H9 (cell line): ENCODE results near the gene ADGRD1. TPM values are rescaled to one million over a fixed set of nuclear protein-coding genes. Genes with fewer than 3 reads are reported as not detected.

Experiments used
- DNase-seq: peaks from one replicate; pipeline ENCODE4 v3.0.0-alpha.2; 2017
- H2AFZ ChIP-seq: one replicate; pipeline ENCODE4 v1.6.1; 2013; ENCODE audit warnings: mild to moderate bottlenecking, low read length, control low read depth, moderate library complexity
- H2AK5ac ChIP-seq: 2 replicates; pipeline ENCODE4 v1.6.1; 2013; ENCODE audit warnings: low read length, control low read depth, mixed read lengths; ENCODE audit not compliant: insufficient read length
- H2BK120ac ChIP-seq: one replicate; pipeline ENCODE4 v1.6.1; 2013; ENCODE audit warnings: low read depth, mild to moderate bottlenecking, low read length, control low read depth, inconsistent platforms; ENCODE audit not compliant: poor library complexity, severe bottlenecking
- H2BK12ac ChIP-seq: 2 replicates; pipeline ENCODE4 v1.6.1; 2013; ENCODE audit warnings: low read length, control low read depth, mixed read lengths, low read depth; ENCODE audit not compliant: insufficient read length
- H2BK15ac ChIP-seq: 2 replicates; pipeline ENCODE4 v1.6.1; 2013; ENCODE audit warnings: low read depth, low read length, control low read depth
- H2BK20ac ChIP-seq: one replicate; pipeline ENCODE4 v1.6.1; 2013; ENCODE audit warnings: low read depth, mild to moderate bottlenecking, low read length, control low read depth, inconsistent platforms; ENCODE audit not compliant: poor library complexity, severe bottlenecking
- H2BK5ac ChIP-seq: 2 replicates; pipeline ENCODE4 v1.6.1; 2013; ENCODE audit warnings: low read length, control low read depth, mixed read lengths; ENCODE audit not compliant: insufficient read length
- H3K14ac ChIP-seq: 2 replicates; pipeline ENCODE4 v1.6.1; 2013; ENCODE audit warnings: low read length, control low read depth; ENCODE audit not compliant: insufficient read depth
- H3K18ac ChIP-seq: 2 replicates; pipeline ENCODE4 v1.6.1; 2013; ENCODE audit warnings: low read depth, mild to moderate bottlenecking, mixed read lengths, low read length, control low read depth; ENCODE audit not compliant: insufficient read length
- H3K23ac ChIP-seq: 2 replicates; pipeline ENCODE4 v1.6.1; 2013; ENCODE audit warnings: low read length, control low read depth, mixed read lengths, low read depth; ENCODE audit not compliant: insufficient read length
- H3K23me2 ChIP-seq: 2 replicates; pipeline ENCODE4 v1.6.1; 2013; ENCODE audit warnings: low read depth, mild to moderate bottlenecking, mixed read lengths, low read length, control low read depth; ENCODE audit not compliant: insufficient read length, poor library complexity, severe bottlenecking
- H3K27ac ChIP-seq: 2 replicates; pipeline ENCODE4 v1.5.1; 2013; ENCODE audit warnings: low read length, control low read depth, mixed read lengths, low read depth; ENCODE audit not compliant: insufficient read length
- H3K27me3 ChIP-seq: 2 replicates; pipeline ENCODE4 v1.6.1; 2013; ENCODE audit warnings: low read length, control low read depth, inconsistent platforms; ENCODE audit not compliant: insufficient read depth
- H3K4ac ChIP-seq: 2 replicates; pipeline ENCODE4 v1.6.1; 2013; ENCODE audit warnings: low read depth, mild to moderate bottlenecking, control low read depth, inconsistent platforms, low read length, moderate library complexity
- H3K4me1 ChIP-seq: 2 replicates; pipeline ENCODE4 v1.6.1; 2013; ENCODE audit warnings: low read length, control low read depth, inconsistent platforms; ENCODE audit not compliant: insufficient read depth
- H3K4me2 ChIP-seq: 2 replicates; pipeline ENCODE4 v1.6.1; 2013; ENCODE audit warnings: low read length, control low read depth, mixed read lengths; ENCODE audit not compliant: insufficient read length, insufficient read depth
- H3K56ac ChIP-seq: 2 replicates; pipeline ENCODE4 v1.6.1; 2013; ENCODE audit warnings: low read depth, mild to moderate bottlenecking, mixed read lengths, low read length, control low read depth; ENCODE audit not compliant: insufficient read length
- H3K79me1 ChIP-seq: 2 replicates; pipeline ENCODE4 v1.6.1; 2013; ENCODE audit warnings: low read depth, mild to moderate bottlenecking, moderate library complexity, low read length, control low read depth, inconsistent platforms; ENCODE audit not compliant: insufficient read depth, poor library complexity, severe bottlenecking
- H3K79me2 ChIP-seq: 2 replicates; pipeline ENCODE4 v1.6.1; 2013; ENCODE audit warnings: low read length, control low read depth, inconsistent platforms; ENCODE audit not compliant: insufficient read depth
- H3K9ac ChIP-seq: 2 replicates; pipeline ENCODE4 v1.6.1; 2013; ENCODE audit warnings: low read length, control low read depth, mixed read lengths; ENCODE audit not compliant: insufficient read length; ENCODE audit errors: extremely low read depth
- H3K9me3 ChIP-seq: one replicate; pipeline ENCODE4 v1.6.1; 2013; ENCODE audit warnings: low read depth, low read length, inconsistent platforms; ENCODE audit not compliant: control insufficient read depth
- H3T11ph ChIP-seq: one replicate; pipeline ENCODE4 v1.6.1; 2013; ENCODE audit warnings: mild to moderate bottlenecking, low read length, control low read depth, inconsistent platforms
- H4K20me1 ChIP-seq: one replicate; pipeline ENCODE4 v1.6.1; 2013; ENCODE audit not compliant: control insufficient read depth, insufficient read length, insufficient read depth
- H4K5ac ChIP-seq: 2 replicates; pipeline ENCODE4 v1.6.1; 2013; ENCODE audit warnings: low read depth, mild to moderate bottlenecking, mixed read lengths, low read length, control low read depth; ENCODE audit not compliant: insufficient read length
- H4K8ac ChIP-seq: replicated peaks from 2 replicates; pipeline ENCODE4 v1.6.1; 2013; ENCODE audit warnings: low read length, control low read depth, mixed read lengths, low read depth; ENCODE audit not compliant: insufficient read length
- H4K91ac ChIP-seq: 2 replicates; pipeline ENCODE4 v1.6.1; 2013; ENCODE audit warnings: low read depth, mild to moderate bottlenecking, moderate library complexity, mixed read lengths, low read length, control low read depth; ENCODE audit not compliant: insufficient read length
- H3K27ac Mint-ChIP-seq, 3 experiments: 2 replicates in 2 of 3; 3 replicates in 1 of 3; pipeline ENCODE4 v1.8.0; 2020 to 2021; ENCODE audit warnings: mixed read lengths in 3 of 3, mild to moderate bottlenecking in 1 of 3, moderate library complexity in 1 of 3
- H3K27me3 Mint-ChIP-seq: 2 replicates; pipeline ENCODE4 v1.8.0; 2021; ENCODE audit warnings: low read depth, mild to moderate bottlenecking, moderate library complexity, mixed read lengths
- H3K36me3 Mint-ChIP-seq, 3 experiments: 2 replicates in 2 of 3; 3 replicates in 1 of 3; pipeline ENCODE4 v1.8.0; 2020 to 2021; ENCODE audit warnings: low read depth in 3 of 3, mixed read lengths in 3 of 3; ENCODE audit not compliant: insufficient read depth in 1 of 3
- H3K4me1 Mint-ChIP-seq, 2 experiments: 2 replicates each; pipeline ENCODE4 v1.8.0; 2020; ENCODE audit warnings: mixed read lengths in 2 of 2
- H3K4me3 Mint-ChIP-seq, 2 experiments: 2 replicates in 1 of 2; 3 replicates in 1 of 2; pipeline ENCODE4 v1.8.0; 2020 to 2021; ENCODE audit warnings: mild to moderate bottlenecking in 2 of 2, mixed read lengths in 2 of 2, moderate library complexity in 1 of 2
- H3K9me3 Mint-ChIP-seq, 2 experiments: 2 replicates in 1 of 2; 3 replicates in 1 of 2; pipeline ENCODE4 v1.8.0; 2020; ENCODE audit warnings: mild to moderate bottlenecking in 2 of 2, mixed read lengths in 2 of 2, moderate library complexity in 1 of 2
- CTCF ChIP-seq: fragments of 200-600 bp; sonication (generic); conservative IDR thresholded peaks from 3 replicates; pipeline ENCODE4 v1.8.0; 2021; ENCODE audit warnings: antibody characterized with exemption, mild to moderate bottlenecking
- WGBS: extraction: QIAGEN DNeasy Blood & Tissue Kit; methylation state at CpG from one replicate; pipeline ENCODE4 v1.1.7; 2013; ENCODE audit warnings: missing lambda C conversion rate, low lambda C conversion rate, mixed read lengths; ENCODE audit not compliant: insufficient read length; ENCODE audit errors: extremely low coverage; 5-methylcytosine and 5-hydroxymethylcytosine counted together
- total RNA-seq: library from RNA; stranded (reverse); gene quantifications from 2 replicates; pipeline ENCODE4 v1.2.1, GENCODE V29; 2021

ADGRD1 gene
- total RNA-seq, 1 experiment from 2014 or later = 0.52 TPM

GRCh38 chr12:131187602-131188001 lies 233.9 kb downstream of the ADGRD1 start:
- H4K91ac ChIP-seq = no peak overlapping the region
- H3K9me3 ChIP-seq = no peaks in the 10 kb centered on the region
- H4K20me1 ChIP-seq = no peaks in the 10 kb centered on the region
- H4K5ac ChIP-seq = no peak overlapping the region
- no peak overlapping the region for H2BK120ac ChIP-seq
- Mint-ChIP-seq H3K4me3 (no peak overlapping the region), H3K36me3 (no peaks in the 10 kb centered on the region; a peak in 2 of 7 replicates), H3K4me1 (no peaks in the 10 kb centered on the region), H3K27ac (no peak overlapping the region), H3K27me3 (peaks cover 9% of the 10 kb centered on the region), H3K9me3 (peaks cover 22 to 38% of the 10 kb centered on the region in 2 experiments)
- H3K79me2 ChIP-seq = no peaks in the 10 kb centered on the region
- no CpG with 5 or more reads among the region's 1 CpG for WGBS
- no peak for DNase-seq
- H3K23me2 ChIP-seq = no peaks in the 10 kb centered on the region
- no peak overlapping the region for H2BK20ac ChIP-seq
- H2BK12ac ChIP-seq = no peak overlapping the region
- H3K14ac ChIP-seq = no peak overlapping the region
- H3K56ac ChIP-seq = no peak overlapping the region
- H3K4me2 ChIP-seq = no peak overlapping the region
- no peak overlapping the region for H3K4ac ChIP-seq
- H3K4me1 ChIP-seq = no peaks in the 10 kb centered on the region
- H2BK5ac ChIP-seq = no peak overlapping the region
- H4K8ac ChIP-seq = no peak overlapping the region
- H3K18ac ChIP-seq = no peak overlapping the region
- no peak overlapping the region for H2AFZ ChIP-seq
- H3K27me3 ChIP-seq = no peaks in the 10 kb centered on the region
- no peak overlapping the region for H3K23ac ChIP-seq
- no peak overlapping the region for H3K27ac ChIP-seq
- H2AK5ac ChIP-seq = no peak overlapping the region
- no peak overlapping the region for H3K9ac ChIP-seq
- H3K79me1 ChIP-seq = no peaks in the 10 kb centered on the region
- no peak overlapping the region for H3T11ph ChIP-seq
- no peak overlapping the region for H2BK15ac ChIP-seq
- TF ChIP-seq CTCF = no peak
